Body of pancreas (tissue), 4 donors: ENCODE results near the gene CACNB3. TPM values are rescaled to one million over a fixed set of nuclear protein-coding genes. Genes with fewer than 3 reads are reported as not detected.

Source experiments
- ATAC-seq: fragments of 150-250 bp; one replicate; pipeline ENCODE4 v1.9.1; 2016
- DNase-seq, 4 donors: peaks; one replicate each; pipeline ENCODE4 v3.0.0-alpha.2; 2019
- H3K27ac ChIP-seq, 4 donors: fragments of 200-600 bp; sonication (generic); 1 replicate in 3 of 4; 2 replicates in 1 of 4; pipeline versions ENCODE4 v1.5.1 to v1.6.1; 2016 to 2019; ENCODE audit warnings: mild to moderate bottlenecking in 1 of 4, mixed read lengths in 1 of 4, moderate library complexity in 1 of 4
- H3K27me3 ChIP-seq, 2 donors: fragments of 200-600 bp; sonication (generic); one replicate each; pipeline ENCODE4 v1.6.0; 2016; ENCODE audit warnings: mild to moderate bottlenecking in 1 of 2
- H3K36me3 ChIP-seq, 2 donors: fragments of 200-600 bp; sonication (generic); replicated peaks in 1 of 2; 2 replicates each; pipeline ENCODE4 v1.5.1; 2016; ENCODE audit warnings: low read depth in 2 of 2; ENCODE audit not compliant: insufficient read depth in 1 of 2
- H3K4me1 ChIP-seq: fragments of 200-600 bp; sonication (generic); one replicate; pipeline ENCODE4 v1.6.0; 2016
- H3K4me3 ChIP-seq, 2 donors: fragments of 200-600 bp; sonication (generic); 1 replicate in 1 of 2; 2 replicates in 1 of 2; pipeline ENCODE4 v1.5.1; 2016 to 2019
- H3K9me3 ChIP-seq, 3 donors: fragments of 200-600 bp; sonication (generic); 1 replicate in 2 of 3; 2 replicates in 1 of 3; pipeline ENCODE4 v1.5.1; 2016
- POLR2A ChIP-seq, 3 donors: fragments of 450-650 bp; IDR thresholded peaks; one replicate each; pipeline ENCODE4 v1.6.1; 2016; ENCODE audit warnings: antibody characterized with exemption in 3 of 3, mild to moderate bottlenecking in 2 of 3
- WGBS, 2 donors: methylation state at CpG; one replicate each; pipeline ENCODE4 v1.1.5; 2017; 5-methylcytosine and 5-hydroxymethylcytosine counted together
- intact Hi-C: fragments of 100-400 bp; cut with DNase I; formaldehyde crosslinking; loops from one replicate; pipeline ENCODE4 v1.15.1; 2023
- total RNA-seq, 2 donors: library from RNA; depleted of rRNA; stranded (reverse); fragments of >200 nt; gene quantifications; one replicate each; pipeline ENCODE4 v1.1.0, GENCODE V29; 2016
- TF ChIP-seq, protein P1 (sequence below), 7 experiments: fragments of 450-650 bp in 4 of 7; fragments of 200-600 bp in 3 of 7; sonication (generic) in 3 of 7; IDR thresholded peaks; one replicate each; pipeline ENCODE4 v1.5.1; 2016 to 2019; ENCODE audit warnings: antibody characterized with exemption in 7 of 7

The CACNB3 gene
- total RNA-seq, 2 donors from 2014 or later, result 4.0 to 6.7 TPM

DNA sequence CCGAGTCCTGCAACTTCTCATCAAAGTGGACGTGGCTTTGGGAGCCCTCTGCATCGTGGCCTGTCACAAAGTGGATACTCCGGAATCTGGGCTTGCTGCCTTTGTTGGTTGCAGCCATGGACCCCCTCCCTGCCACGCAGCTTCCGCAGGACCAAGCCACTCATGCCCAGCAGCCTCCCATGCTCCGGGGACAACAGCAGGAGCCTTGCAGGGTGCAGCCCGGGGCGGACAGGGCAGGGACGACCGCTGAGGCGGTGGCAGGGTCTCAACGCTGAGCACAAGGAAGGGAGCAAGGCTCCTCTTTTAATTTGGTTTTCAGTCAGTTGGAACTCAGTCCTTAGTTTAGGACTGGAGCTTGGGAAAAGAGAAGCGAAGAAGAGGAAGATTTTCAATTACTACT lies 17.3 kb upstream of the CACNB3 start:
- no peak overlapping the region for H3K27ac ChIP-seq
- intact Hi-C loops, result no loop called here
- ATAC-seq (no peak), DNase-seq (no peak)
- no peaks in the 10 kb centered on the region for H3K36me3 ChIP-seq
- WGBS, 2 donors, result 57 to 65% methylated on average over 9 to 14 of the region's 14 CpGs
- no peak overlapping the region for H3K4me3 ChIP-seq
- no peak for TF ChIP-seq POLR2A (IDR thresholded peaks at IDR 0.05)
- TF ChIP-seq, protein P1, sequence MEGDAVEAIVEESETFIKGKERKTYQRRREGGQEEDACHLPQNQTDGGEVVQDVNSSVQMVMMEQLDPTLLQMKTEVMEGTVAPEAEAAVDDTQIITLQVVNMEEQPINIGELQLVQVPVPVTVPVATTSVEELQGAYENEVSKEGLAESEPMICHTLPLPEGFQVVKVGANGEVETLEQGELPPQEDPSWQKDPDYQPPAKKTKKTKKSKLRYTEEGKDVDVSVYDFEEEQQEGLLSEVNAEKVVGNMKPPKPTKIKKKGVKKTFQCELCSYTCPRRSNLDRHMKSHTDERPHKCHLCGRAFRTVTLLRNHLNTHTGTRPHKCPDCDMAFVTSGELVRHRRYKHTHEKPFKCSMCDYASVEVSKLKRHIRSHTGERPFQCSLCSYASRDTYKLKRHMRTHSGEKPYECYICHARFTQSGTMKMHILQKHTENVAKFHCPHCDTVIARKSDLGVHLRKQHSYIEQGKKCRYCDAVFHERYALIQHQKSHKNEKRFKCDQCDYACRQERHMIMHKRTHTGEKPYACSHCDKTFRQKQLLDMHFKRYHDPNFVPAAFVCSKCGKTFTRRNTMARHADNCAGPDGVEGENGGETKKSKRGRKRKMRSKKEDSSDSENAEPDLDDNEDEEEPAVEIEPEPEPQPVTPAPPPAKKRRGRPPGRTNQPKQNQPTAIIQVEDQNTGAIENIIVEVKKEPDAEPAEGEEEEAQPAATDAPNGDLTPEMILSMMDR (IDR thresholded peaks at IDR 0.05), result no peak
- peaks cover under 1% of the 10 kb centered on the region for H3K4me1 ChIP-seq
- H3K9me3 ChIP-seq, result no peaks in the 10 kb centered on the region
- no peaks in the 10 kb centered on the region for H3K27me3 ChIP-seq

DNA sequence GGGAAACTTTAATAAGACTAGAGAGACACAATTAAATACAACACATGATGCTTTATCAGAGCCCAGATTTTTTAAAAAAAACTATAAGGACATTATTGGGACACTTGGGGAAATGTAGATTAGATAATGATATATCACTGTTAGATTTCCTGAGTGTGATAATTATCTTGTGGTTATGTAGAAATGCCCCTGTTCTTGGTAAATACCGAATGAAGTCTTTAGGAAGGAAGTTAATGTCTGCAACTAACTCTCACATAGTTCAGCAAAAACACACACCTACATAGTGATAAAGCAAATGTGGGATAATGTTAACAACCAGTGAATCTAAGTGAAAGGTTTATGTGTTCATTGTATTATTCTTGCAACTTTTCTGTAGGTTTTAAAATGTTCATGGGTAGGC lies 14.6 kb upstream of the CACNB3 start:
- WGBS, 2 donors, result 46 to 55% methylated on average over 1 of the region's 1 CpG
- Histone ChIP-seq H3K36me3 (no peaks in the 10 kb centered on the region), H3K9me3 (no peaks in the 10 kb centered on the region), H3K4me3 (no peak overlapping the region), H3K4me1 (no peaks in the 10 kb centered on the region), H3K27me3 (no peaks in the 10 kb centered on the region), H3K27ac (no peak overlapping the region)
- no peak for TF ChIP-seq POLR2A (IDR thresholded peaks at IDR 0.05)
- TF ChIP-seq, protein P1 (IDR thresholded peaks at IDR 0.05), result no peak
- intact Hi-C loops, result no loop called here
- no peak for ATAC-seq
- DNase-seq, result no peak

DNA sequence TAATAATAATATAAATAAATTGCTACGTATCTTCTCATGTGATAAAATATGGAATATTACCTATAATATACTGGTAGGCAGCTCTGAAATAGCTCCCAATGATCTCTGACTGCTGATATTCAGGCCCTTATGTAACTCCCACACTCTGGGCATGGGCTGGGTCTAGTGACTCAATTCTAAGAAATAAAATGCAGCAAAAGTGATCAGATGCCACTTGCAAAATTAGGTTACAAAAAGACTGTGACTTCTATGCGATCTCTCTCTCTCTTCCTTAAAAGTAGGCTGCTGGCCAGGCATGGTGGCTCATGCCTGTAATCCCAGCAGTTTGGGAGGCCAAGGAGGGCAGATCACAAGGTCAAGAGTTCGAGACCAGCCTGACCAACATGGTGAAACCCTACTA lies 10.3 kb upstream of the CACNB3 start:
- Histone ChIP-seq H3K27me3 (no peaks in the 10 kb centered on the region), H3K36me3 (no peaks in the 10 kb centered on the region), H3K9me3 (no peaks in the 10 kb centered on the region), H3K27ac (no peak overlapping the region), H3K4me3 (no peak overlapping the region), H3K4me1 (no peaks in the 10 kb centered on the region)
- DNase-seq, result no peak
- ATAC-seq, result no peak
- WGBS, 2 donors, result 92 to 94% methylated on average over 3 of the region's 3 CpGs
- TF ChIP-seq POLR2A (IDR thresholded peaks at IDR 0.05), result no peak
- TF ChIP-seq, protein P1 (IDR thresholded peaks at IDR 0.05), result no peak
- intact Hi-C loops, result no loop called here

DNA sequence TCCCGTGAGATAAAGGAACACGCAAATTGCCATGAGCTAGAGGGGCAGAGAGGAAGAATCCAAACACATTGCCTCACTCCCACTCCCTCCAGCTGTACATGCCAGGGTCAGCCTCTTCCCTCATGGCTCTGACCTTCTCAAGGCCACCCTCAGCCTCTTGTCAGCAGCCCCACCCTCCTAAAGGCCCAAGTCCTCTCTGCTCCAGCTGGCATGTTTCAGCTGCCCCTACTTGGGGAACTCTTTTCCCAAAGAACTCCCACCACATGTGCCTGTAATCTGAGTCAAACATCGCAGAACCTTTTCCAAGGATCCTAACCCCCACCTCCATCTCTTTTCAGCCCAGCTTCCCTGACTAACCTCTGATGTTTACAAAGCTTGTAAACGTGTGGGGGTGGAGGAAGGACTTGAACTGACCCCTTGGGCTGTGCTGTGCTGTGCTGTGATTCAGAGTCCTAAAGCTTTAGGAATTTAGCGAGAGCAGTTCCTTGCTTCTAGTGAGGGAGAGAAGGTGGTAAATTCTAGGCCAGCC lies 7.3 kb upstream of the CACNB3 start:
- Histone ChIP-seq H3K9me3 (no peaks in the 10 kb centered on the region), H3K27me3 (no peaks in the 10 kb centered on the region), H3K36me3 (no peaks in the 10 kb centered on the region), H3K4me3 (no peak overlapping the region), H3K27ac (no peak overlapping the region), H3K4me1 (peaks cover 16% of the 10 kb centered on the region)
- intact Hi-C loops, result no loop called here
- ATAC-seq, result no peak
- 58 to 64% methylated on average over 5 of the region's 5 CpGs for WGBS, 2 donors
- TF ChIP-seq, protein P1 (IDR thresholded peaks at IDR 0.05), result no peak
- no peak for TF ChIP-seq POLR2A (IDR thresholded peaks at IDR 0.05)
- DNase-seq, result peak in 1 of 4 donors; percentile 24

DNA sequence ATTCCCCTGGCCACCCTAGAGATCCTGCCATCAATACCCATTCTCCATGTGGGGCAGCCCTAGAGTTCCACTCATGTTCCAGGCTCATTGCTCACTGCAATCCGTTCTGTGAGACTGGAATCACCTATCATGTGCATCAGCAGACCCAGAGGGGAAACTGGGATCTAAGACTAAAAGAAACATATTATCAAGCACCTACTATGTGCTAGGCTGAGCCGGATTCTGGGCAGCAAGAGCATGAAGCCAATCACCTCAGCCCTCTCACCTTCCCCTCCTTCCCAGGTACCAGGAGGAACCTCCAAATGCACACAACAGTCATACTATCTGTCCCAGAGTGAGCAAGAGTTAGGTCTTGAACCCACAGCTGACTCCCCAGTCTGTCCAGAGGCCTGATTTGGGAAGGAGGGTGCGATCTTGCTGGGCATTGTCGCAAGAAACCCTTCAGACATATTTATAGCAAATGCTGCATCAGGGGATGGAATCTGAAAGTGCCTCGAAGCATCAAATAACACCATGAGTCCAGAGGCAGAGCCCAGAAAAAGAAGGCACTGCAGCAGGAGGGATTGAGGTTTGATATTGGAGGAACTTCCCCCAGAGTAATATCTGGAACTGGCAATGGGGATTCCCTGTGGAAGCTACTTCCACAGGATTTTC lies 6.7 kb upstream of the CACNB3 start:
- 68 to 72% methylated on average over 5 of the region's 5 CpGs for WGBS, 2 donors

More for the DNA sequence above, 6.7 kb upstream of the CACNB3 start:
- DNase-seq (no peak), ATAC-seq (no peak)
- Histone ChIP-seq H3K9me3 (no peaks in the 10 kb centered on the region), H3K27me3 (no peaks in the 10 kb centered on the region), H3K4me3 (no peak overlapping the region), H3K4me1 (peaks cover 22% of the 10 kb centered on the region), H3K36me3 (no peaks in the 10 kb centered on the region), H3K27ac (no peak overlapping the region)
- TF ChIP-seq POLR2A (IDR thresholded peaks at IDR 0.05), result no peak
- intact Hi-C loops, result no loop called here
